HUES48 (cell line): Measurements from ENCODE around the gene SPRED2.

Source experiments
- H3K27ac ChIP-seq: one replicate; pipeline ENCODE4 v1.7.0; 2013; ENCODE audit warnings: low read depth, low read length, inconsistent platforms
- H3K27me3 ChIP-seq: 2 replicates; pipeline ENCODE4 v1.6.1; 2013; ENCODE audit warnings: mild to moderate bottlenecking, low read length; ENCODE audit not compliant: control insufficient read depth, insufficient read depth
- H3K36me3 ChIP-seq: 2 replicates; pipeline ENCODE4 v1.6.1; 2013; ENCODE audit warnings: low read length; ENCODE audit not compliant: control insufficient read depth, insufficient read depth
- H3K4me1 ChIP-seq: 2 replicates; pipeline ENCODE4 v1.6.1; 2013; ENCODE audit warnings: mild to moderate bottlenecking, low read length; ENCODE audit not compliant: control insufficient read depth, insufficient read depth
- H3K4me3 ChIP-seq: 2 replicates; pipeline ENCODE4 v1.5.1; 2013; ENCODE audit warnings: mild to moderate bottlenecking, low read depth, low read length
- H3K9ac ChIP-seq: 2 replicates; pipeline ENCODE4 v1.6.1; 2013; ENCODE audit warnings: mild to moderate bottlenecking, low read depth, low read length, moderate library complexity
- H3K9me3 ChIP-seq: 2 replicates; pipeline ENCODE4 v1.6.1; 2013; ENCODE audit warnings: low read length; ENCODE audit not compliant: control insufficient read depth, insufficient read depth

SPRED2 gene

GRCh38 chr2:65465124-65465523 lies 32.7 kb upstream of the SPRED2 start:
- H3K9me3 ChIP-seq: no peaks in the 10 kb centered on the region
- no peaks in the 10 kb centered on the region for H3K4me1 ChIP-seq
- no peak overlapping the region for H3K27ac ChIP-seq
- H3K9ac ChIP-seq: no peak overlapping the region
- H3K27me3 ChIP-seq: no peaks in the 10 kb centered on the region
- no peaks in the 10 kb centered on the region for H3K36me3 ChIP-seq
- H3K4me3 ChIP-seq: no peak overlapping the region

- Histone ChIP-seq H3K9me3 (no peaks in the 10 kb centered on the region), H3K9ac (no peak overlapping the region), H3K4me1 (no peaks in the 10 kb centered on the region), H3K4me3 (no peak overlapping the region), H3K27ac (no peak overlapping the region), H3K27me3 (no peaks in the 10 kb centered on the region), H3K36me3 (no peaks in the 10 kb centered on the region)
Observed at GRCh38 chr2:65464604-65465003, 32.2 kb upstream of the SPRED2 start.

GRCh38 chr2:65458999-65459398 lies 26.6 kb upstream of the SPRED2 start:
- Histone ChIP-seq H3K9me3 (no peaks in the 10 kb centered on the region), H3K4me3 (no peak overlapping the region), H3K36me3 (no peaks in the 10 kb centered on the region), H3K4me1 (peaks cover 5% of the 10 kb centered on the region), H3K27me3 (no peaks in the 10 kb centered on the region), H3K27ac (no peak overlapping the region), H3K9ac (no peak overlapping the region)

- no peaks in the 10 kb centered on the region for H3K27me3 ChIP-seq
- H3K36me3 ChIP-seq: no peaks in the 10 kb centered on the region
- H3K27ac ChIP-seq: no peak overlapping the region
- peaks cover 5% of the 10 kb centered on the region for H3K4me1 ChIP-seq
- no peaks in the 10 kb centered on the region for H3K9me3 ChIP-seq
- H3K9ac ChIP-seq: no peak overlapping the region
- no peak overlapping the region for H3K4me3 ChIP-seq
Observed at GRCh38 chr2:65456886-65457285, 24.5 kb upstream of the SPRED2 start.

GRCh38 chr2:65456064-65456463 lies 23.7 kb upstream of the SPRED2 start:
- Histone ChIP-seq H3K9ac (no peak overlapping the region), H3K36me3 (no peaks in the 10 kb centered on the region), H3K9me3 (no peaks in the 10 kb centered on the region), H3K4me1 (peaks cover 5% of the 10 kb centered on the region), H3K27ac (no peak overlapping the region), H3K27me3 (no peaks in the 10 kb centered on the region), H3K4me3 (no peak overlapping the region)

GRCh38 chr2:65453916-65454315 lies 21.5 kb upstream of the SPRED2 start:
- Histone ChIP-seq H3K27ac (no peak overlapping the region), H3K27me3 (no peaks in the 10 kb centered on the region), H3K4me3 (no peak overlapping the region), H3K9me3 (no peaks in the 10 kb centered on the region), H3K4me1 (peaks cover 5% of the 10 kb centered on the region), H3K9ac (no peak overlapping the region), H3K36me3 (no peaks in the 10 kb centered on the region)

GRCh38 chr2:65452150-65452895 lies 19.9 kb upstream of the SPRED2 start:
- Histone ChIP-seq H3K9me3 (no peaks in the 10 kb centered on the region), H3K4me3 (no peak overlapping the region), H3K36me3 (no peaks in the 10 kb centered on the region), H3K27me3 (no peaks in the 10 kb centered on the region), H3K27ac (no peak overlapping the region), H3K4me1 (peaks cover 5% of the 10 kb centered on the region), H3K9ac (no peak overlapping the region)

- no peaks in the 10 kb centered on the region for H3K27me3 ChIP-seq
- no peaks in the 10 kb centered on the region for H3K9me3 ChIP-seq
- H3K4me1 ChIP-seq: no peaks in the 10 kb centered on the region
- H3K36me3 ChIP-seq: no peaks in the 10 kb centered on the region
- H3K9ac ChIP-seq: no peak overlapping the region
- no peak overlapping the region for H3K4me3 ChIP-seq
- H3K27ac ChIP-seq: no peak overlapping the region
Observed at GRCh38 chr2:65450810-65451209, 18.4 kb upstream of the SPRED2 start.

GRCh38 chr2:65450393-65450792 lies 18.0 kb upstream of the SPRED2 start:
- H3K4me3 ChIP-seq: no peak overlapping the region
- H3K9me3 ChIP-seq: no peaks in the 10 kb centered on the region
- H3K4me1 ChIP-seq: no peaks in the 10 kb centered on the region
- H3K27ac ChIP-seq: no peak overlapping the region
- H3K9ac ChIP-seq: no peak overlapping the region
- no peaks in the 10 kb centered on the region for H3K36me3 ChIP-seq
- no peaks in the 10 kb centered on the region for H3K27me3 ChIP-seq

GRCh38 chr2:65443509-65444186 lies 11.2 kb upstream of the SPRED2 start:
- H3K9ac ChIP-seq: no peak overlapping the region
- H3K4me1 ChIP-seq: peaks cover 6% of the 10 kb centered on the region
- H3K36me3 ChIP-seq: no peaks in the 10 kb centered on the region
- H3K4me3 ChIP-seq: no peak overlapping the region
- H3K27me3 ChIP-seq: peaks cover 17% of the 10 kb centered on the region
- H3K9me3 ChIP-seq: no peaks in the 10 kb centered on the region
- H3K27ac ChIP-seq: no peak overlapping the region

- no peaks in the 10 kb centered on the region for H3K36me3 ChIP-seq
Observed at GRCh38 chr2:65442420-65443020, 10.1 kb upstream of the SPRED2 start.

More at GRCh38 chr2:65442420-65443020, 10.1 kb upstream of the SPRED2 start:
- Histone ChIP-seq H3K4me3 (no peak overlapping the region), H3K9ac (no peak overlapping the region), H3K4me1 (peaks cover 14% of the 10 kb centered on the region), H3K27ac (no peak overlapping the region), H3K27me3 (peaks cover 18% of the 10 kb centered on the region), H3K9me3 (no peaks in the 10 kb centered on the region)
